ENCODE results near the gene FRMPD4.
"Not testable (repeated sequence)": the region's sequence is repeated elsewhere in the genome, so short reads cannot be mapped to it uniquely, and the experiment has no call there.

The FRMPD4 gene

GRCh38 chrX:12138361-12139313 is at the start of gene FRMPD4:
Gene FRMPD4, plus strand, starts transcription at chrX:12138473. Its CDS starts 499 bp downstream, at chrX:12138972.
- no peak for DNase-seq (ENCODE audit: low read depth in 3 of 3, low spot score in 1 of 3)

- no peak for DNase-seq (ENCODE audit: low read depth in 3 of 3, low spot score in 1 of 3)
Observed at GRCh38 chrX:12089740-12090139, 48.5 kb upstream of the FRMPD4 start.

GRCh38 chrX:12113321-12113720 is 25.0 kb upstream of the FRMPD4 start:
- DNase-seq (ENCODE audit: low read depth in 3 of 3, low spot score in 1 of 3): no peak

- DNase-seq (ENCODE audit: low read depth in 3 of 3, low spot score in 1 of 3): no peak
Observed at GRCh38 chrX:12115377-12115776, 22.9 kb upstream of the FRMPD4 start.

GRCh38 chrX:12118134-12118533 is 20.1 kb upstream of the FRMPD4 start:
- no peak for DNase-seq (ENCODE audit: low read depth in 3 of 3, low spot score in 1 of 3)

GRCh38 chrX:12128017-12128416 is 10.3 kb upstream of the FRMPD4 start:
- no peak for DNase-seq (ENCODE audit: low read depth in 3 of 3, low spot score in 1 of 3)

- DNase-seq (ENCODE audit: low read depth in 3 of 3, low spot score in 1 of 3): no peak
Observed at GRCh38 chrX:12137951-12138360, 317 bp upstream of the FRMPD4 start.

GRCh38 chrX:12139934-12140611 is 1.8 kb downstream of the FRMPD4 start:
- no peak for DNase-seq (ENCODE audit: low read depth in 3 of 3, low spot score in 1 of 3)

- no peak for DNase-seq (ENCODE audit: low read depth in 3 of 3, low spot score in 1 of 3)
Observed at GRCh38 chrX:12141511-12141910, 3.2 kb downstream of the FRMPD4 start.

- no peak for DNase-seq (ENCODE audit: low read depth in 3 of 3, low spot score in 1 of 3)
Observed at GRCh38 chrX:12142661-12143060, 4.4 kb downstream of the FRMPD4 start.

GRCh38 chrX:12145402-12145801 is 7.1 kb downstream of the FRMPD4 start:
- DNase-seq (ENCODE audit: low read depth in 3 of 3, low spot score in 1 of 3): no peak

- no peak for DNase-seq (ENCODE audit: low read depth in 3 of 3, low spot score in 1 of 3)
Observed at GRCh38 chrX:12149670-12150407, 11.6 kb downstream of the FRMPD4 start.

- no peak for DNase-seq (ENCODE audit: low read depth in 3 of 3, low spot score in 1 of 3)
Observed at GRCh38 chrX:12153317-12153716, 15.0 kb downstream of the FRMPD4 start.

- no peak for DNase-seq (ENCODE audit: low read depth in 3 of 3, low spot score in 1 of 3)
Observed at GRCh38 chrX:12153741-12154140, 15.5 kb downstream of the FRMPD4 start.

GRCh38 chrX:12159799-12160198 is 21.5 kb downstream of the FRMPD4 start:
- no peak for DNase-seq (ENCODE audit: low read depth in 3 of 3, low spot score in 1 of 3)

GRCh38 chrX:12162420-12162819 is 24.1 kb downstream of the FRMPD4 start:
- DNase-seq (ENCODE audit: low read depth in 3 of 3, low spot score in 1 of 3): no peak

- not testable (repeated sequence) for DNase-seq (ENCODE audit: low read depth in 3 of 3, low spot score in 1 of 3)
Observed at GRCh38 chrX:12164180-12164579, 25.9 kb downstream of the FRMPD4 start.

GRCh38 chrX:12170755-12171154 is 32.5 kb downstream of the FRMPD4 start:
- DNase-seq (ENCODE audit: low read depth in 3 of 3, low spot score in 1 of 3): no peak

GRCh38 chrX:12174358-12174757 is 36.1 kb downstream of the FRMPD4 start:
- no peak for DNase-seq (ENCODE audit: low read depth in 3 of 3, low spot score in 1 of 3)

- no peak for DNase-seq (ENCODE audit: low read depth in 3 of 3, low spot score in 1 of 3)
Observed at GRCh38 chrX:12197030-12197429, 58.8 kb downstream of the FRMPD4 start.

GRCh38 chrX:12206413-12206812 is 68.1 kb downstream of the FRMPD4 start:
- DNase-seq (ENCODE audit: low read depth in 3 of 3, low spot score in 1 of 3): no peak

Measured in stimulated activated CD4-positive, alpha-beta T cell treated with anti-CD3 and anti-CD28 coated beads, TNF-alpha, amount 100 ng/mL, for 1 hour (primary cell).